Measurements from ENCODE around the gene EFNA3. TPM values are rescaled to one million over a fixed set of nuclear protein-coding genes. Genes with fewer than 3 reads are reported as not detected.
A peak's percentile ranks its signal among the peaks of the same experiment; 100 is the strongest.

The EFNA3 gene
- polyA plus RNA-seq, 1 donor from 2014 or later, result 12.2 TPM

GRCh38 chr1:155126556-155127104 is 48.0 kb downstream of the EFNA3 start:
- Histone ChIP-seq H3K4me3 (ENCODE audit: low read length) (peak overlapping the region; percentile 64), H3K9ac (ENCODE audit: low read length) (peak overlapping the region; percentile 57), H3K27me3 (ENCODE audit: insufficient read depth, low read depth, low read length) (peaks cover 48% of the 10 kb centered on the region), H3K79me2 (replicated peaks; ENCODE audit: insufficient read depth, low read length) (no peaks in the 10 kb centered on the region), H3K36me3 (ENCODE audit: insufficient read depth, low read length) (no peaks in the 10 kb centered on the region), H3K4me2 (ENCODE audit: low read length) (peak overlapping the region; percentile 84), H3K9me2 (ENCODE audit: insufficient read depth, low read length) (no peaks in the 10 kb centered on the region), H3K27ac (ENCODE audit: low read length) (no peak overlapping the region), H3K9me3 (ENCODE audit: low read length) (no peaks in the 10 kb centered on the region), H4K20me1 (ENCODE audit: insufficient read depth) (no peaks in the 10 kb centered on the region), H3F3A (ENCODE audit: insufficient read depth, low read length, poor library complexity, severe bottlenecking) (peaks cover 2% of the 10 kb centered on the region), H2AFZ (ENCODE audit: low read depth, low read length) (peak overlapping the region; percentile 15)
- TF ChIP-seq, protein P1, sequence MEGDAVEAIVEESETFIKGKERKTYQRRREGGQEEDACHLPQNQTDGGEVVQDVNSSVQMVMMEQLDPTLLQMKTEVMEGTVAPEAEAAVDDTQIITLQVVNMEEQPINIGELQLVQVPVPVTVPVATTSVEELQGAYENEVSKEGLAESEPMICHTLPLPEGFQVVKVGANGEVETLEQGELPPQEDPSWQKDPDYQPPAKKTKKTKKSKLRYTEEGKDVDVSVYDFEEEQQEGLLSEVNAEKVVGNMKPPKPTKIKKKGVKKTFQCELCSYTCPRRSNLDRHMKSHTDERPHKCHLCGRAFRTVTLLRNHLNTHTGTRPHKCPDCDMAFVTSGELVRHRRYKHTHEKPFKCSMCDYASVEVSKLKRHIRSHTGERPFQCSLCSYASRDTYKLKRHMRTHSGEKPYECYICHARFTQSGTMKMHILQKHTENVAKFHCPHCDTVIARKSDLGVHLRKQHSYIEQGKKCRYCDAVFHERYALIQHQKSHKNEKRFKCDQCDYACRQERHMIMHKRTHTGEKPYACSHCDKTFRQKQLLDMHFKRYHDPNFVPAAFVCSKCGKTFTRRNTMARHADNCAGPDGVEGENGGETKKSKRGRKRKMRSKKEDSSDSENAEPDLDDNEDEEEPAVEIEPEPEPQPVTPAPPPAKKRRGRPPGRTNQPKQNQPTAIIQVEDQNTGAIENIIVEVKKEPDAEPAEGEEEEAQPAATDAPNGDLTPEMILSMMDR (IDR thresholded peaks at IDR 0.05; ENCODE audit: poor library complexity, severe bottlenecking), result peak; percentile 57
- TF ChIP-seq TAF1 (IDR thresholded peaks at IDR 0.05; ENCODE audit: low read depth), result no peak
- TF ChIP-seq EZH2 (IDR thresholded peaks at IDR 0.05; ENCODE audit: borderline replicate concordance, insufficient read depth, low read length, poor library complexity, severe bottlenecking), result no peak
- TF ChIP-seq MXI1 (conservative IDR thresholded peaks at IDR 0.05; ENCODE audit: poor library complexity, severe bottlenecking), result peak; percentile 92
- TF ChIP-seq RAD21 (conservative IDR thresholded peaks at IDR 0.05), result peak; percentile 48
- TF ChIP-seq POLR2AphosphoS5 (IDR thresholded peaks at IDR 0.05), result peak; percentile 13
- peak; percentile 46 for TF ChIP-seq SMC3 (conservative IDR thresholded peaks at IDR 0.05; ENCODE audit: poor library complexity)

DNA sequence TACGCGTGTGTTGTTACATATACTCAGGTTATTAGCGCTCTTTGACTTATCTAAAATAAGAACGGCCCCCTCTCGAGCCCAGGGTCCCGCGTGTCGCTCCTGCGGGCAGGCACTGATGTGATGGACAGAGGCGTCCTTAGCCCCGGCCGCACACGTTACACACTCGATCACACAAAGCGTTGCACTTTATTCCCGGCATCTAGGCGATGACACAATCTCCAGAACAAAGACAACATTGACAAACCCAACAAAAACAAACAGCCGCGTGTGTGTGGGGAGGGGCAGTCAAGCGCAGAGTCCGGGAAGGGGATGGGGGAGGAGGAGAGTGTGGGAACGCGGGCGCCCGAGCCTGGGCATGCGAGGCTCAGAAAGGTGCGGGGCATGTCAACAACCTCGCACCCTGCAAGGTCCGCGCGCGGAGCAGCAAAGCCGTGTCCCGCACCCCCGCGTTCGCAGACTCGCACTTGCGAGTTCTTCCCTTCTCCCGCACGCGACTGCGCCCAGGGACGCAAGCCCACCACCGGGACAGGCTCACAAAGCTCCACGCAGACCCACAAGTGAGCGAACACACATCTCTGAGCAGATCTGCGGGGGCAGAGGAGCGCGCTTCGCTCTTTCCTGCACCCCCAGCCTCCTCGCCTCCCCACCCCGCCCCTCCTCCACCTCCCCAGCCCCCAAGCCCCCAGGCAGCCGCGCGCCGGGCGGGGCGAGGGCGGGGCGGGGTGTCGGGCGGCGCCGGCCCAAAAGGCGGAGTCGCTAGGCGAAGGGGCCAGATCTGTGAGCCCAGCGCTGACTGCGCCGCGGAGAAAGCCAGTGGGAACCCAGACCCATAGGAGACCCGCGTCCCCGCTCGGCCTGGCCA is 48.7 kb downstream of the EFNA3 start, which contains the start of gene EFNA1:
Gene EFNA1 (plus strand): TSS at position 772 of the 862 bp plus-strand sequence. CDS start 102 bp downstream, outside the sequence.
- Histone ChIP-seq H3F3A (ENCODE audit: insufficient read depth, low read length, poor library complexity, severe bottlenecking) (peaks cover 2% of the 10 kb centered on the region), H3K27ac (ENCODE audit: low read length) (peak within 1 kb of the TSS; percentile 0), H3K4me3 (ENCODE audit: low read length) (peak within 1 kb of the TSS; percentile 64), H3K9me2 (ENCODE audit: insufficient read depth, low read length) (no peaks in the 10 kb centered on the region), H4K20me1 (ENCODE audit: insufficient read depth) (no peaks in the 10 kb centered on the region), H3K9ac (ENCODE audit: low read length) (peak within 1 kb of the TSS; percentile 57), H2AFZ (ENCODE audit: low read depth, low read length) (peak within 1 kb of the TSS; percentile 15), H3K36me3 (ENCODE audit: insufficient read depth, low read length) (no peaks in the 10 kb centered on the region), H3K79me2 (replicated peaks; ENCODE audit: insufficient read depth, low read length) (no peaks in the 10 kb centered on the region), H3K27me3 (ENCODE audit: insufficient read depth, low read depth, low read length) (peaks cover 48% of the 10 kb centered on the region), H3K9me3 (ENCODE audit: low read length) (no peaks in the 10 kb centered on the region), H3K4me2 (ENCODE audit: low read length) (peak within 1 kb of the TSS; percentile 84)
- no peak for TF ChIP-seq RAD21 (conservative IDR thresholded peaks at IDR 0.05)
- TF ChIP-seq POLR2AphosphoS5 (IDR thresholded peaks at IDR 0.05), result peak; percentile 36
- peak; percentile 56 for TF ChIP-seq MXI1 (conservative IDR thresholded peaks at IDR 0.05; ENCODE audit: poor library complexity, severe bottlenecking)

DNA sequence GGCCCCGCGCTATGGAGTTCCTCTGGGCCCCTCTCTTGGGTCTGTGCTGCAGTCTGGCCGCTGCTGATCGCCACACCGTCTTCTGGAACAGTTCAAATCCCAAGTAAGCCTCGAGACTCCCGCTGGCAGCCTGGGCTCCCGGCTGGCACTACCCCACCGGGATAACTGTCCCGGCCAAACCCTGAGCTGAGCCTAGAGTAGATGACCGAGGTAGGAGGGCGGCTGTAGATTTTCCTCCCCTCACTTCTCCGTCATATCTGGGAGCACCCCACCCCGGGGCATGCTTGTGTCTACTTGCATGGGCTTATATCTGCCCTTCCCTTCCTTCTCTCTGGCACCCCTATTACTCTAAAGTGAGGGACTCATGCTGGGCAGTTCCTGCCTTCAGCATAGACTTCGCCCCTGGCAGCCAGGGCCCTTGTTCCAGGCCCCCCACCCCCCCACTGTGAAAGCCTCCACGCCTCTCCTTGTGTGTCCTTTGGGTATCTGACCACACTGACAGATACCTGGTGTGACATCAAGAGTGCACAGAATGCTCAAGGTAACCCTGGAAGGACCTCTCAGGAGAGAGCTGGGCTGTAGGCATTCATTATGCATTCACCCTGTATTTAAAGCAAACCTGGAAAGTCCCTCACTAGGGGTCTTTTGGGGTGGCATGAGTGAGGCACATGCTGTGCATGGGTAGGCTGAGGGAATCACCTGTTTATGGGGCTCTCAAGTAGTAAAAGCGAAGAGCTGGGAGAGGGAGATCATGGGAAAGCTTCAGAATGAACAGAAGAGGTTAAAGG is 49.5 kb downstream of the EFNA3 start:
- Histone ChIP-seq H3F3A (ENCODE audit: insufficient read depth, low read length, poor library complexity, severe bottlenecking) (peaks cover 2% of the 10 kb centered on the region), H3K9ac (ENCODE audit: low read length) (no peak overlapping the region), H3K4me2 (ENCODE audit: low read length) (no peak overlapping the region), H3K27ac (ENCODE audit: low read length) (no peak overlapping the region), H3K27me3 (ENCODE audit: insufficient read depth, low read depth, low read length) (peaks cover 48% of the 10 kb centered on the region), H2AFZ (ENCODE audit: low read depth, low read length) (no peak overlapping the region), H3K79me2 (replicated peaks; ENCODE audit: insufficient read depth, low read length) (no peaks in the 10 kb centered on the region), H3K36me3 (ENCODE audit: insufficient read depth, low read length) (no peaks in the 10 kb centered on the region), H4K20me1 (ENCODE audit: insufficient read depth) (no peaks in the 10 kb centered on the region), H3K9me3 (ENCODE audit: low read length) (no peaks in the 10 kb centered on the region), H3K9me2 (ENCODE audit: insufficient read depth, low read length) (no peaks in the 10 kb centered on the region), H3K4me3 (ENCODE audit: low read length) (peak overlapping the region; percentile 64)
- TF ChIP-seq MXI1 (conservative IDR thresholded peaks at IDR 0.05; ENCODE audit: poor library complexity, severe bottlenecking) (no peak), EZH2 (IDR thresholded peaks at IDR 0.05; ENCODE audit: borderline replicate concordance, insufficient read depth, low read length, poor library complexity, severe bottlenecking) (no peak), TAF1 (IDR thresholded peaks at IDR 0.05; ENCODE audit: low read depth) (no peak), SMC3 (conservative IDR thresholded peaks at IDR 0.05; ENCODE audit: poor library complexity) (no peak), RAD21 (conservative IDR thresholded peaks at IDR 0.05) (no peak), POLR2AphosphoS5 (IDR thresholded peaks at IDR 0.05) (no peak), EP300 (conservative IDR thresholded peaks at IDR 0.05; ENCODE audit: poor library complexity, severe bottlenecking) (no peak)
- TF ChIP-seq, protein P1 (IDR thresholded peaks at IDR 0.05; ENCODE audit: poor library complexity, severe bottlenecking), result no peak

Measured in neural cell (in vitro differentiated cells).